Stimulated activated CD4-positive, alpha-beta T cell treated with anti-CD3 and anti-CD28 coated beads, Interleukin-4, amount 100 ng/mL, for 24 hours (primary cell): ENCODE data around the gene KCNN3.
"Not testable (repeated sequence)": the region's sequence is repeated elsewhere in the genome, so short reads cannot be mapped to it uniquely, and the experiment has no call there.

Experiments
- DNase-seq: peaks from one replicate; pipeline ENCODE4 v3.0.0-alpha.2; 2020

Gene KCNN3

GRCh38 chr1:154870115-154870571, at the start of gene KCNN3:
Gene KCNN3 (minus strand): TSS chr1:154870281. CDS start chr1:154869964, 317 bp downstream.
- peak; percentile 79 for DNase-seq

GRCh38 chr1:154913273-154913672, 43.2 kb upstream of the KCNN3 start:
- no peak for DNase-seq

GRCh38 chr1:154912755-154913154, 42.7 kb upstream of the KCNN3 start:
- no peak for DNase-seq

- DNase-seq: no peak
Observed at GRCh38 chr1:154911691-154912550, 41.8 kb upstream of the KCNN3 start.

GRCh38 chr1:154910851-154911250, 40.8 kb upstream of the KCNN3 start:
- DNase-seq: no peak

GRCh38 chr1:154908937-154909336, 38.9 kb upstream of the KCNN3 start:
- DNase-seq: no peak

- DNase-seq: not testable (repeated sequence)
Observed at GRCh38 chr1:154908129-154908528, 38.0 kb upstream of the KCNN3 start.

- no peak for DNase-seq
Observed at GRCh38 chr1:154906621-154907081, 36.6 kb upstream of the KCNN3 start.

- no peak for DNase-seq
Observed at GRCh38 chr1:154902938-154903566, 33.0 kb upstream of the KCNN3 start.

- DNase-seq: no peak
Observed at GRCh38 chr1:154901591-154901990, 31.5 kb upstream of the KCNN3 start.

- DNase-seq: no peak
Observed at GRCh38 chr1:154899041-154899440, 29.0 kb upstream of the KCNN3 start.

GRCh38 chr1:154896771-154897286, 26.7 kb upstream of the KCNN3 start:
- DNase-seq: no peak

GRCh38 chr1:154895798-154896197, 25.7 kb upstream of the KCNN3 start:
- no peak for DNase-seq

- DNase-seq: no peak
Observed at GRCh38 chr1:154891452-154891851, 21.4 kb upstream of the KCNN3 start.

- no peak for DNase-seq
Observed at GRCh38 chr1:154888757-154889156, 18.7 kb upstream of the KCNN3 start.

GRCh38 chr1:154886281-154887015, 16.4 kb upstream of the KCNN3 start:
- no peak for DNase-seq

- no peak for DNase-seq
Observed at GRCh38 chr1:154884869-154885701, 15.0 kb upstream of the KCNN3 start.

GRCh38 chr1:154883919-154884868, 14.1 kb upstream of the KCNN3 start:
- DNase-seq: no peak

- DNase-seq: no peak
Observed at GRCh38 chr1:154881820-154882535, 11.9 kb upstream of the KCNN3 start.

GRCh38 chr1:154880671-154881070, 10.6 kb upstream of the KCNN3 start:
- no peak for DNase-seq
